H1 (cell line): ENCODE measurements around the gene FAM174B. TPM values are rescaled to one million over a fixed set of nuclear protein-coding genes. Genes with fewer than 3 reads are reported as not detected.

ENCODE experiments used
- BACH1 ChIP-seq: IDR thresholded peaks from 2 replicates; pipeline ENCODE4 v1.6.1; 2012; ENCODE audit warnings: low read length, improper control_type of control experiment
- CEBPB ChIP-seq: IDR thresholded peaks from 2 replicates; pipeline ENCODE4 v1.6.1; 2012; ENCODE audit warnings: low read depth, low read length
- polyA plus RNA-seq, 7 experiments: library from polyadenylated mRNA; depleted of rRNA in 3 of 7; stranded (reverse) in 5 of 7; unstranded in 2 of 7; fragments of >200 nt in 5 of 7; fragments of 200-250 nt in 2 of 7; gene quantifications; 1 replicate in 5 of 7; 2 replicates in 1 of 7; 4 replicates in 1 of 7; pipeline versions ENCODE4 v1.2.1 to v1.2.3, GENCODE V29; 2011 to 2013; ENCODE audit warnings: missing spikeins in 2 of 7, mixed read lengths in 2 of 7
- total RNA-seq: library from RNA; stranded (reverse); fragmentation: NEBNext Ultra II Directional; extraction: Animal tissue kit (Norgen Biotek cat#: 25700); gene quantifications from 2 replicates; pipeline ENCODE4 v1.2.1, GENCODE V29; 2021
- TF ChIP-seq, protein P1 (sequence below): fragments of 300-600 bp; sonication (generic); IDR thresholded peaks from 2 replicates; pipeline ENCODE4 v1.7.1; 2012; ENCODE audit warnings: low read length, moderate library complexity, mild to moderate bottlenecking, inconsistent platforms; ENCODE audit not compliant: insufficient replicate concordance
- TF ChIP-seq, protein P2 (sequence below): IDR thresholded peaks from 2 replicates; pipeline ENCODE4 v1.6.1; 2012; ENCODE audit warnings: low read length, inconsistent platforms

FAM174B gene
- total and polyA plus RNA-seq, 2 of the 8 experiments (the other 6 are each of a cell fraction or from before 2014, with no cell fraction given), result 9.3 to 35.2 TPM

DNA sequence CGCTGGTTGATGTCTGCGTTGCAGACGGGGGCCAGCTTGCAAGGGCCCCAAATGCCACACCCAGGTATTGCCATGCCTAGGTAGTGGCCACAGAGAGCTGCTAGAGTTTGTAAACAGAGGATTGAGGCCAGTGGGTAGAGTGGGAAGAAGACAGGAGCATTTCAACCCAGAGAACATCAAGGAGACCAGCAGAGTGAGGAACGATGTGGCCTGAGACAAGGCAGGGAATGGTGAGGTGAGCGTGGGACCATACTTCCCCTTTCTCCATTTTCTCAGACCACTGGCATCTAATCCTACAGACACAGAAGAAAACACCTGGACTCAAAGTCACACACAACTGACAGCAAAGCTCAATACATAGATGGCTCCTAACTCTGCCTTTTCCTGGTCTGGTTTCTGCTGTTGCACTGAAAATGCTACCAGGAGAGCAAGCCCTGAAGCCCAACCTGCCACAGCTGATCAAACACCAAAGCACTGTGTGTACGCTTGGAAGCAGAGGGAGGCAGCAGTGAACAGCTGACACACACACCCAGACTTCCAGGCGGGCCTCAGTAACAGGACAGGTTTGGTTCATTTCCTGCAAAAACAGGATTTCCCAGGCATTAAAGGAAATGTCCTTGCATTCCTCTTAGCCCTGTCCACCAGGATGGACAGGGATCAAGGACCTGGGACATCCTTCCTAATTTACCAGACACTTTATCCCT is 1.6 kb downstream of the FAM174B start (continued):
- TF ChIP-seq, protein P1, sequence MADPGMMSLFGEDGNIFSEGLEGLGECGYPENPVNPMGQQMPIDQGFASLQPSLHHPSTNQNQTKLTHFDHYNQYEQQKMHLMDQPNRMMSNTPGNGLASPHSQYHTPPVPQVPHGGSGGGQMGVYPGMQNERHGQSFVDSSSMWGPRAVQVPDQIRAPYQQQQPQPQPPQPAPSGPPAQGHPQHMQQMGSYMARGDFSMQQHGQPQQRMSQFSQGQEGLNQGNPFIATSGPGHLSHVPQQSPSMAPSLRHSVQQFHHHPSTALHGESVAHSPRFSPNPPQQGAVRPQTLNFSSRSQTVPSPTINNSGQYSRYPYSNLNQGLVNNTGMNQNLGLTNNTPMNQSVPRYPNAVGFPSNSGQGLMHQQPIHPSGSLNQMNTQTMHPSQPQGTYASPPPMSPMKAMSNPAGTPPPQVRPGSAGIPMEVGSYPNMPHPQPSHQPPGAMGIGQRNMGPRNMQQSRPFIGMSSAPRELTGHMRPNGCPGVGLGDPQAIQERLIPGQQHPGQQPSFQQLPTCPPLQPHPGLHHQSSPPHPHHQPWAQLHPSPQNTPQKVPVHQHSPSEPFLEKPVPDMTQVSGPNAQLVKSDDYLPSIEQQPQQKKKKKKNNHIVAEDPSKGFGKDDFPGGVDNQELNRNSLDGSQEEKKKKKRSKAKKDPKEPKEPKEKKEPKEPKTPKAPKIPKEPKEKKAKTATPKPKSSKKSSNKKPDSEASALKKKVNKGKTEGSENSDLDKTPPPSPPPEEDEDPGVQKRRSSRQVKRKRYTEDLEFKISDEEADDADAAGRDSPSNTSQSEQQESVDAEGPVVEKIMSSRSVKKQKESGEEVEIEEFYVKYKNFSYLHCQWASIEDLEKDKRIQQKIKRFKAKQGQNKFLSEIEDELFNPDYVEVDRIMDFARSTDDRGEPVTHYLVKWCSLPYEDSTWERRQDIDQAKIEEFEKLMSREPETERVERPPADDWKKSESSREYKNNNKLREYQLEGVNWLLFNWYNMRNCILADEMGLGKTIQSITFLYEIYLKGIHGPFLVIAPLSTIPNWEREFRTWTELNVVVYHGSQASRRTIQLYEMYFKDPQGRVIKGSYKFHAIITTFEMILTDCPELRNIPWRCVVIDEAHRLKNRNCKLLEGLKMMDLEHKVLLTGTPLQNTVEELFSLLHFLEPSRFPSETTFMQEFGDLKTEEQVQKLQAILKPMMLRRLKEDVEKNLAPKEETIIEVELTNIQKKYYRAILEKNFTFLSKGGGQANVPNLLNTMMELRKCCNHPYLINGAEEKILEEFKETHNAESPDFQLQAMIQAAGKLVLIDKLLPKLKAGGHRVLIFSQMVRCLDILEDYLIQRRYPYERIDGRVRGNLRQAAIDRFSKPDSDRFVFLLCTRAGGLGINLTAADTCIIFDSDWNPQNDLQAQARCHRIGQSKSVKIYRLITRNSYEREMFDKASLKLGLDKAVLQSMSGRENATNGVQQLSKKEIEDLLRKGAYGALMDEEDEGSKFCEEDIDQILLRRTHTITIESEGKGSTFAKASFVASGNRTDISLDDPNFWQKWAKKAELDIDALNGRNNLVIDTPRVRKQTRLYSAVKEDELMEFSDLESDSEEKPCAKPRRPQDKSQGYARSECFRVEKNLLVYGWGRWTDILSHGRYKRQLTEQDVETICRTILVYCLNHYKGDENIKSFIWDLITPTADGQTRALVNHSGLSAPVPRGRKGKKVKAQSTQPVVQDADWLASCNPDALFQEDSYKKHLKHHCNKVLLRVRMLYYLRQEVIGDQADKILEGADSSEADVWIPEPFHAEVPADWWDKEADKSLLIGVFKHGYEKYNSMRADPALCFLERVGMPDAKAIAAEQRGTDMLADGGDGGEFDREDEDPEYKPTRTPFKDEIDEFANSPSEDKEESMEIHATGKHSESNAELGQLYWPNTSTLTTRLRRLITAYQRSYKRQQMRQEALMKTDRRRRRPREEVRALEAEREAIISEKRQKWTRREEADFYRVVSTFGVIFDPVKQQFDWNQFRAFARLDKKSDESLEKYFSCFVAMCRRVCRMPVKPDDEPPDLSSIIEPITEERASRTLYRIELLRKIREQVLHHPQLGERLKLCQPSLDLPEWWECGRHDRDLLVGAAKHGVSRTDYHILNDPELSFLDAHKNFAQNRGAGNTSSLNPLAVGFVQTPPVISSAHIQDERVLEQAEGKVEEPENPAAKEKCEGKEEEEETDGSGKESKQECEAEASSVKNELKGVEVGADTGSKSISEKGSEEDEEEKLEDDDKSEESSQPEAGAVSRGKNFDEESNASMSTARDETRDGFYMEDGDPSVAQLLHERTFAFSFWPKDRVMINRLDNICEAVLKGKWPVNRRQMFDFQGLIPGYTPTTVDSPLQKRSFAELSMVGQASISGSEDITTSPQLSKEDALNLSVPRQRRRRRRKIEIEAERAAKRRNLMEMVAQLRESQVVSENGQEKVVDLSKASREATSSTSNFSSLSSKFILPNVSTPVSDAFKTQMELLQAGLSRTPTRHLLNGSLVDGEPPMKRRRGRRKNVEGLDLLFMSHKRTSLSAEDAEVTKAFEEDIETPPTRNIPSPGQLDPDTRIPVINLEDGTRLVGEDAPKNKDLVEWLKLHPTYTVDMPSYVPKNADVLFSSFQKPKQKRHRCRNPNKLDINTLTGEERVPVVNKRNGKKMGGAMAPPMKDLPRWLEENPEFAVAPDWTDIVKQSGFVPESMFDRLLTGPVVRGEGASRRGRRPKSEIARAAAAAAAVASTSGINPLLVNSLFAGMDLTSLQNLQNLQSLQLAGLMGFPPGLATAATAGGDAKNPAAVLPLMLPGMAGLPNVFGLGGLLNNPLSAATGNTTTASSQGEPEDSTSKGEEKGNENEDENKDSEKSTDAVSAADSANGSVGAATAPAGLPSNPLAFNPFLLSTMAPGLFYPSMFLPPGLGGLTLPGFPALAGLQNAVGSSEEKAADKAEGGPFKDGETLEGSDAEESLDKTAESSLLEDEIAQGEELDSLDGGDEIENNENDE, result no peak
- TF ChIP-seq CEBPB, result no peak
- TF ChIP-seq, protein P2, sequence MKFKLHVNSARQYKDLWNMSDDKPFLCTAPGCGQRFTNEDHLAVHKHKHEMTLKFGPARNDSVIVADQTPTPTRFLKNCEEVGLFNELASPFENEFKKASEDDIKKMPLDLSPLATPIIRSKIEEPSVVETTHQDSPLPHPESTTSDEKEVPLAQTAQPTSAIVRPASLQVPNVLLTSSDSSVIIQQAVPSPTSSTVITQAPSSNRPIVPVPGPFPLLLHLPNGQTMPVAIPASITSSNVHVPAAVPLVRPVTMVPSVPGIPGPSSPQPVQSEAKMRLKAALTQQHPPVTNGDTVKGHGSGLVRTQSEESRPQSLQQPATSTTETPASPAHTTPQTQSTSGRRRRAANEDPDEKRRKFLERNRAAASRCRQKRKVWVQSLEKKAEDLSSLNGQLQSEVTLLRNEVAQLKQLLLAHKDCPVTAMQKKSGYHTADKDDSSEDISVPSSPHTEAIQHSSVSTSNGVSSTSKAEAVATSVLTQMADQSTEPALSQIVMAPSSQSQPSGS, result no peak
- TF ChIP-seq BACH1, result no peak
